GM20431 (cell line): ENCODE results near the gene RCAN1.
"Not testable (repeated sequence)": the region's sequence is repeated elsewhere in the genome, so short reads cannot be mapped to it uniquely, and the experiment has no call there.

Experiments
- in situ Hi-C: fragments of 300-500 bp; cut with MseI, MboI; formaldehyde crosslinking; loops from one replicate; pipeline ENCODE4 v1.15.0; 2020; ENCODE audit warnings: low sequenced_read_pairs; ENCODE audit not compliant: unreplicated experiment

Gene RCAN1

GRCh38 chr21:34574601-34575529 lies 40.0 kb downstream of the RCAN1 start:
- in situ Hi-C loops = no loop called here

GRCh38 chr21:34571994-34572393 lies 42.9 kb downstream of the RCAN1 start:
- in situ Hi-C loops = no loop called here

DNA sequence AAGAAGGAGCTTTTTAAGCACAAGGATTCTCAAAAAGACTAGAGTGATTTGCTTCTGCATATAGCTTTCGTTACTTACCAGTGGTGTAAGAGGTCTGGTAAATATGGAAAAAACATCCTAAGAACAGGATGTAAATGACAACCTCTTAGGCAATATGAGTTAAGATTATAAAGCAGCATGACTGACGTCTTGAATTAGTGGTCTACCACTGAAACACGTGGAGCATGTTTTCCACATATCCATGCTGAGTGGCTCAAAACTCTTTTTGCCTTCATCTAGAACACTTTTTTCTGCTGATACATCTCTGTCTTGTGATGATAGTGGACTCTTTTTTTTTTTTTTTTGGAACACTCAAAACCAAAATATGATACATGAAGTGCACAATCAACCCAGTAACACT lies 44.6 kb downstream of the RCAN1 start:
- in situ Hi-C loops = no loop called here

DNA sequence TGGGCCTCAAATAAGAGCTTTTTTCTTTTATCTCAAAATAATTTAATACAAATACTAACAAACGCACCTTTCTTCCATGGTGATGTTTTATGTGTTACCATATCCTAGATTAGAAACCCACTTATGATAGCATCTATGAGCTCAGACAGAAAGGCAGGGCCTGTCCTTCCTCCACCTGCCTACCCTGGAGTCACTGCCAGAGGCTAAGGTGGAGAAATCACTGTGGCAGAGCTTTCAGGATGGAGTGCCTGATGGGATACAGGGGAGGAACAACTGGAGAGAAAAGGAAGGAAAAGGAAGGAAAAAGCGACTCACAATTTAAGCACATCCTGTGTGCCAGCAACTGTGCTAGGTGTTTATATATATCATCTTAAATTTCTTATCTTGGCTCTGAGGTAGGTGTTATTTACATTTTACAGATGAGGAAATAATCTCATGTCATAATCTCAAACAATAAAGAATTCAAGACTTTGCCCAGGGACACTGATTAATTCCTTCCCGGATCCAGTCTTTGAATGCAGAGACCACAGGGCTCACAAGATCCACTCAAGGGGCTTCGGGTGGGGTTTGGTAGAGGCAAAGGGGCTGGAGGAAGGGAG lies 45.4 kb downstream of the RCAN1 start:
- in situ Hi-C loops = no loop called here

DNA sequence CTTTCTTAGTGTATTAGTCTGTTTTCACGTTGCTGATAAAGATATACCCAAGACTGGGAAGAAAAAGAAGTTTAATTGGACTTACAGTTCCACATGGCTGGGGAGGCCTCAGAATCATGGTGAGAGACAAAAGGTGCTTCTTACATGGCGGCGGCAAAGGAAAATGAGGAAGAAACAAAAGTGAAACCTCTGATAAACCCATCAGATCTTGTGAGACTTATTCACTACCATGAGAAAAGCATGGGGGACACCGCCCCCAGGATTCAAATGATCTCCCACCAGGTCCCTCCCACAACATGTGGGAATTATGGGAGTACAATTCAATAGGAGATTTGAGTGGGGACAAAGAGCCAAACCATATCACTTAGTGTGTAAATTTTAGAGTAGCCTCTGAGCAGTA lies 46.1 kb downstream of the RCAN1 start:
- in situ Hi-C loops = not testable (repeated sequence)

DNA sequence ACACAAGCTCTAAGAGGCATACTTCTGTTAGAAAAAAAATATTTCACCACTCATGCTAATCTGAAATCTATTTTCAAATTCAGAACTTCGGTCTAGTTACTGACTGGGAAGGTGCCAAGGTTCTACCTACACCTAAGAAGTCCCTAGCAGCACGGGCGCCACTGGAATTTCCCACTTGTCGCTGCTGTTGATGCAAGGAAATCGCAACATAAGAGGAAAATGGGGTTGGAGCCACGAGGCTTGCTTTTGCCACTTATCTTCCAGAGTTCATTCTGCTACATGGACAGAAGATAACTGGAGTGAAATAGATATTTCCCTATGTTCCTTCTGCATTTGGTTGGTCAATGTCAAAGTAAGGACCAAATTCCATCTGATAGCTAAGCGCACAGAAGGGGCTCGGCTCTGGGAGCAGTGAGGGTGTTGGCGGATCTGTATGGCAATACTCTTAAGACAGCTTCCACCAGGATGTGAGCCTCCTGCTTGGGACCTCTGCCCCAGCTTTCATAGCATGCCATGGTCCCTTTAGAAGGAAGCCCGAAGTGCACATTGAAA lies 47.2 kb downstream of the RCAN1 start:
- in situ Hi-C loops = no loop called here

- in situ Hi-C loops = no loop called here
Observed at GRCh38 chr21:34565238-34565637, 49.7 kb downstream of the RCAN1 start.

- in situ Hi-C loops = not testable (repeated sequence)
Observed at GRCh38 chr21:34563370-34563769, 51.5 kb downstream of the RCAN1 start.

DNA sequence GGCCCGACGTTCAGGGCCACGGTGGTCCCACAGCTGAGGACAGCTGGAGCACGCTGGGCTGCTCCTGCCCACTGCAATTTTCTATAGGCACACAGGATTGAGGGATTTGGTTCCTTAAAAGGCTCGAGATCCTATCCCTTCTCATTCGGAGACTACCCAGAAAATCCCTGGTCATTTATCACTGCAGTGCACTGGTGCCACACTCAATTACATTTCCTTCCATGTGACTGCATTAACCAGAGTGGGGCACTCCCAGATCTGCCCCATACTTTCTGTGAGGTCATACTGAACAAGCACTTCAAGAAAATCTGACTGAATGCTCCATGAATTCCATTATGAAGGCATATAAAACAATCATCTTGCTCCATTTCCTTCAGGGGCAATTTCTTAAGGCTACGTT lies 53.1 kb downstream of the RCAN1 start:
- in situ Hi-C loops = no loop called here

GRCh38 chr21:34560609-34561008 lies 54.3 kb downstream of the RCAN1 start:
- in situ Hi-C loops = no loop called here

DNA sequence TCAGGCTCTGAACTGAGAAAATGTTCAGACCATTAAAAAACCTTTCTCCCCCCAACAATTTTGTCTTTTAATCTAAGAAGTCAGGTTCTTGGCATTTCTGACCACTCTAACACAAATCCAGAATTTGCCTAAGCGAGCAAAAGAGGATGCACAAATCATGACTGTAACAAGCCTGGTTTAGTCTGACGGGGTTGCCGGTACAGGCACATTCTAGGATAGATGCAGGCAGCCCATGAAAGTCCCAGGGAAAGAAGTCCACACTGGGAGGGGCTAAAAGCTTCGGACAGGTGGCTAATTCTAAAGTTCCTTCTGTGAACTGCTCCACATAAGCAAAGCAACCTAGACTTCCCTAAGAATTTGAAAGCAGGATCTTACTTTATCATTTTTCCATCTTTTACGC lies 54.9 kb downstream of the RCAN1 start:
- in situ Hi-C loops = no loop called here

- in situ Hi-C loops = no loop called here
Observed at GRCh38 chr21:34559089-34559631, 55.8 kb downstream of the RCAN1 start.

DNA sequence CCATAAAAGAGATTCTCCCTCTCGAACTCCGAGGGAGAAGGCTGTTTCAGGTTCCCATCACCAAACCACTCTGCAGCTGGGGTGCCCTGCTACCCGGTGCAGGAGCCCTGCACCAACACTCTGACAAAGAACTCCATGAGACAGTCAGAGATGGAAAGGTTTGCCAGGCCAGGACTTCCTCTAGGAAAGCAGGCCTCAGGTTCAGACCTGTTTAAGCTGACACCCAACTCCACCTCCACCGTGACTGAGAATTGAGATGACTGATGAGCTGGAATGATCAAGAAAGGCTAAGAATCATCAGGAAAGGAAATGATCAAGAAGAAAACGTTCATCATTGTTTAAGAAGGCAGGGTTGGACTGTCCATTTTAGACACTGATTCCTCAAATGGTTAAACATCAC lies 56.7 kb downstream of the RCAN1 start:
- in situ Hi-C loops = no loop called here

DNA sequence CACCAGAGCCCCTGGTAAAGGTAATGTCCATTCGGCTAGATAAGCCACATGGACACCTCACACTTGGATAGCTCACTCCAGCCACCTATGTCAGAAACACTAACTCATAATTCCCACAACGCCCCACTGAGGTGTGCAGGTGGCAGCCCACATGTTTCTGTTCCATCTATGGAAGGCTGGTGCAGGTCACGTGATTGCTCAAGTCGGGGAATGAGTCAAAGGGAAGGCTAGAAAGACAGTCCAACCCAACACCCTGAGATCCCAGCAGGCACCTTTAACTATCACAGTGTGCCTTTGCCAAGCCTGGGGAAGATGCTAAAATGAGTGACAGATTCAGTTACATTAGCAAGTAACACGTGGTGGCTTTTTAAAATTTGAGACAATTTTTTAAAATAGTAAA lies 57.7 kb downstream of the RCAN1 start:
- in situ Hi-C loops = no loop called here

GRCh38 chr21:34554670-34555069 lies 60.2 kb downstream of the RCAN1 start:
- in situ Hi-C loops = not testable (repeated sequence)

GRCh38 chr21:34554227-34554626 lies 60.7 kb downstream of the RCAN1 start:
- in situ Hi-C loops = no loop called here

- in situ Hi-C loops = no loop called here
Observed at GRCh38 chr21:34553151-34553952, 61.6 kb downstream of the RCAN1 start.

GRCh38 chr21:34552360-34553098 lies 62.4 kb downstream of the RCAN1 start:
- in situ Hi-C loops = no loop called here

DNA sequence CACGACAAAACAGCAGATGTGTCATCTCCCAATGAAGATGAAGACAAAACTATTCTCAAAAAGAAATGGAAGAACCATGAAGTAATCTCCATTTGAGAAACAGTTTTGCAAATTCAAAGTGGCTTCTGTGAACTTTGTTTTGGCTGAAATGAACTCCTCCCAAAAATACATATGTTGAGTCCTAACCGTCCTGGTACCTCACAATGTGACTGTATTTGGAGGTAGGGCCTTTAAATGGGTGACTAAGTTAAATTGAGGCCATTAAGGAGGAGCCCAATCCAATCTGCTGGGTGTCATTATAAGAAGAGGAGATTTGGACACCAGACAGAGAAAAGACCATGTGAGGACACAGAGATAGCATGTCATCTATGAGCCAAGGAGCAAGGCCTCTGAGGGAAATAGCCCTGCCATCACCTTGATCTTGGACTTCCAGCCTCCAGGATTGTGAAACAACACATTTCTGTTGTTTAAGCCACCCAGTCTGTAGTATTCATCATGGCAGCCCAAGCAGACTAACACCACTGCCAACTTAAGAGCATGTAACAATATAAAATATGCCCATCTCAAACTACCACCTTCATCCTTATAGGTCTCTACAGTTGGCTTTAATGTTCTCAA lies 64.6 kb downstream of the RCAN1 start:
- in situ Hi-C loops = no loop called here
